Measurements from ENCODE around the gene MITF.
"Not testable (repeated sequence)": the region's sequence is repeated elsewhere in the genome, so short reads cannot be mapped to it uniquely, and the experiment has no call there.

Gene MITF

GRCh38 chr3:69791106-69791505 is 51.8 kb downstream of the MITF start:
- no peak for DNase-seq

- DNase-seq = no peak
Measured at GRCh38 chr3:69791919-69792399, 52.7 kb downstream of the MITF start.

GRCh38 chr3:69796126-69796525 is 56.9 kb downstream of the MITF start:
- DNase-seq = not testable (repeated sequence)

- no peak for DNase-seq
Measured at GRCh38 chr3:69803681-69804270, 64.5 kb downstream of the MITF start.

GRCh38 chr3:69805491-69805890 is 66.2 kb downstream of the MITF start:
- no peak for DNase-seq

GRCh38 chr3:69806735-69807438 is 67.6 kb downstream of the MITF start:
- no peak for DNase-seq

GRCh38 chr3:69807674-69808073 is 68.4 kb downstream of the MITF start:
- no peak for DNase-seq

- no peak for DNase-seq
Measured at GRCh38 chr3:69809076-69809835, 70.0 kb downstream of the MITF start.

GRCh38 chr3:69811452-69812401 is 72.5 kb downstream of the MITF start:
- no peak for DNase-seq

- DNase-seq = no peak
Measured at GRCh38 chr3:69815970-69816369, 76.7 kb downstream of the MITF start.

- DNase-seq = no peak
Measured at GRCh38 chr3:69817988-69818387, 78.7 kb downstream of the MITF start.

GRCh38 chr3:69819282-69819681 is 80.0 kb downstream of the MITF start:
- DNase-seq = no peak

GRCh38 chr3:69821133-69821532 is 81.9 kb downstream of the MITF start:
- DNase-seq = no peak

GRCh38 chr3:69823743-69824142 is 84.5 kb downstream of the MITF start:
- DNase-seq = no peak

- no peak for DNase-seq
Measured at GRCh38 chr3:69825446-69825845, 86.2 kb downstream of the MITF start.

GRCh38 chr3:69827127-69827526 is 87.9 kb downstream of the MITF start:
- DNase-seq = no peak

GRCh38 chr3:69828817-69829216 is 89.6 kb downstream of the MITF start:
- no peak for DNase-seq

- no peak for DNase-seq
Measured at GRCh38 chr3:69830147-69830546, 90.9 kb downstream of the MITF start.

- no peak for DNase-seq
Measured at GRCh38 chr3:69831737-69832136, 92.5 kb downstream of the MITF start.

GRCh38 chr3:69833591-69833990 is 94.3 kb downstream of the MITF start:
- DNase-seq = no peak

GRCh38 chr3:69838217-69838616 is 99.0 kb downstream of the MITF start:
- DNase-seq = no peak

GRCh38 chr3:69838696-69839515 is 99.6 kb downstream of the MITF start:
- no peak for DNase-seq

Measured in NCI-H2227 treated with DMSO at 0.1 percent for 48 hours (cell line).